GM21360 (cell line): ENCODE results near the gene KRT85.
"Not testable (repeated sequence)": the region's sequence is repeated elsewhere in the genome, so short reads cannot be mapped to it uniquely, and the experiment has no call there.

ENCODE experiments used
- ATAC-seq: cut with Tn5 transposase; IDR thresholded peaks from one replicate; pipeline ENCODE4 v1.9.1; 2021; ENCODE audit warnings: mild to moderate bottlenecking, moderate library complexity; ENCODE audit not compliant: unreplicated experiment

The KRT85 gene

DNA sequence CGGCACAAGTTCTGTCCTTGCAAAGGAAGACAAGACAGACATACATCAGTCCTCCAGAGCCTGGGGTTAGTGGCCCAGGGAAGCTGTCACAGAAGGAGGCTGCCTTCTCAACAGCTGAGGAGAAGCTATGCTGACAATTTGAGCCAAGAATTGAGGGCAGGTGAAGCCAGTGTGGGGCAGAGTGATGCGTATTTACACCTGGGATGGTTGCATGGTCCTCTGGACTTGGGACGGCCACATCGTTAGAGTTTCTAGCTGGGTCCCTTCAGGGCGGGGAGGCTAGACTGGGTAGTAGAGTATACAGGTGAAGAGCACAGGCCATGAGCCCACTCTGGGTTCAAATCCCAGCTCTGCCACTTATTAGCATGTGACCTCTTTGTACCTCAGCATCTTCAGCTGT, 16.5 kb downstream of the KRT85 start:
- ATAC-seq = no peak

DNA sequence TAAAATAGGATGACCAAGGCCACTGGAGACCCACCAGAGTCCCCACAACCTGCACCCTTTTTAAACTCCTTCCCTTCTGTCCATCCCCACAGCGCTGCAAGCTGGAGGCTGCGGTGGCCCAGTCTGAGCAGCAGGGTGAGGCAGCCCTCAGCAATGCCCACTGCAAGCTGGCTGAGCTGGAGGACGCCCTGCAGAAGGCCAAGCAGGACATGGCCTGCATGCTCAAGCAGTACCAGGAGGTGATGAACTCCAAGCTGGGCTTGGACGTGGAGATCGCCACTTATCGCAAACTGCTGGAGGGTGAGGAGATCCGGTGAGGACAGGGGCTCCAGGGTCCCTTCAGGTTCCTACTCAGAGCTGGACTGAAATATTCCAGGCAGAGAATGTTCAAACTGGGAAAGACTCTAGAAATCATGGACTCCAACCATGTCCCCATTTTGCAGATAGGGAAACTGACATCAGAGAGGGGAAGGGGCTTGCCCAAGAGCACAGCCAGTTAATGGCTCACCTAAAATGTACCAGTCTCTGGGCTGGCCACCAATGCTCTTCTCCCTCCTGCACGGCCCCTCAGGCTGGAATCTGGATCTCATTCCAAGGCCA, 17.2 kb downstream of the KRT85 start:
- no peak for ATAC-seq

DNA sequence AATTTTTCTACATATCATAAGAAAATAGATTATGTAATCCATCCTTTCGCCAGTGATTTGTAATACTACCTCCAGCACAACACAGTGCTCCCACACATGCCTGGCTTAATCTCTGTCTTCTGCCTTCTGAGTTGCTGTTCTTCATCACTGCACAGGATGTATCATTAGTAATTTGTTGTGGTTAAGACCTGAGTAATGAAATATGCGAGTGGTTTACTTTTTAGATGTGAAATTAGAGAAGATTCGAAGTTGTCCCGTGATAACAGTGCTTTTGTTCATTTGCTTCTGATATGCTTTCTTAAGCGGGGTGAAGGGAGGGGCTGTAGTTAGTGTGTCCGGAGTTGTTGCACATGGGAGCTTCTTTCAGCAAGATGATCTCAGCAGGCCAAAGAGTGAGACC, 18.1 kb downstream of the KRT85 start:
- ATAC-seq = no peak

DNA sequence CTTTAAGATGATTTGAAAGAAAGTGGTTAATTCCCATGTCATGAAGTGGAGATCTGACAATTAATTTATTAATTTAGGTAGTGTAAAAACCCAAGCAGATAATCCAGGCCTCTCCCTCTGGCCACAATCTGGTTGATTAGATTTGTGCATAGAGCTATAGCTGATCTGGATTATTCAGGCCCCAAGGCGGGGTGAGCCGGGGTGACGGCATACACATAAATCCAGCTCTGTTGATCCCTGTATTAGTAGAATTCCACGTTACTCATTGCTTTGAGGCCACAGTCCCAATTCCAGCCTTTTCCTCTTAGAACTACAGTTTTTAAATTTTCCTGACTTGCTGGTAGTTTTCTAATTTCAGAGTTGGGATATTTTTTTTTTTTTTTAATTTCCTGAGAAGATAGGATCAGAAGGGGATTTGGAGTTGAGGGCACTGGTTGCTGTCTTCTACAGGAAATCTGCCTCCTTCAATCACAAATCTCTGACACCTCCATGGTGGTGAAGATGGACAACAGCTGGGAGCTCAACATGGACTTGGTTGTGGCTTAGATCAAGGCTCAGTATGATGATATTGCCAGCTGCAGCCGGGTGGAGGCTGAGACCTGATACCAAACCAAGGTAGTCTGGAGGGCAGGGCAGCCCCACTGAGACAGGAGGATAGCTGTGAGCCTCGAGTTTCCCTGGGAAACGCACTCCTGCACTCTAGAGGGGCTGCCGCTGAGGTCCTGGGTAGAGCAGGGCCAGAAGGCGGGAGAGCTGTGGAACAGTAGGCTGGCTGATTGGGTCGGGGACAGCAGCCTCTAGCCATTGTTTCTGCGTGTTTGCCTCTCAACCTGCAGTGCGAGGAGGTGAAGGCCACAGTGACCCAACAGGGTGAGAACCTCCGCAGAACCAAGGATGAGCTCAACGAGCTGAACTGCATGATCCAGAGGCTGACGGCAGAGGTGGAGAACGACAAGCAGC, 19.4 kb downstream of the KRT85 start:
- ATAC-seq = no peak

DNA sequence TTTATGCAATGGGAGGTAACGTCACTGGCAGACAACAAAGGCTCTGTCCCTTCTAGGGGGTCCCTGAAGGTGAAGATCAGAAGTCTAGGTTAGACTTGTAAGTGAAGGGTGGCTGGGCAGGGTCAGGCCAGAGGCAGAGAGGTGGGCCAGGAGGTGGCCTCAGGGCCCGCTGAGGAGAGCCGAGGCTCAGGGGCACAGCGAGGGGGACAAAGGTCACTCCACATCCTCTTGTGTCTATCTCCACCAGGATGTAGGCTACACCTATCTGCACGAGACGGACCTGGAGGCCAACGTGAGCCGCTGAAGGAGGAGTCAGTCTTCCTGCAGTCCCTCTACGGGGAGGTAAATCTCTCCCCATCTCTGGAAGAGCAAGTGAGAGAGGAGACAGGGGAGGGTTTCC, 20.3 kb downstream of the KRT85 start:
- no peak for ATAC-seq

DNA sequence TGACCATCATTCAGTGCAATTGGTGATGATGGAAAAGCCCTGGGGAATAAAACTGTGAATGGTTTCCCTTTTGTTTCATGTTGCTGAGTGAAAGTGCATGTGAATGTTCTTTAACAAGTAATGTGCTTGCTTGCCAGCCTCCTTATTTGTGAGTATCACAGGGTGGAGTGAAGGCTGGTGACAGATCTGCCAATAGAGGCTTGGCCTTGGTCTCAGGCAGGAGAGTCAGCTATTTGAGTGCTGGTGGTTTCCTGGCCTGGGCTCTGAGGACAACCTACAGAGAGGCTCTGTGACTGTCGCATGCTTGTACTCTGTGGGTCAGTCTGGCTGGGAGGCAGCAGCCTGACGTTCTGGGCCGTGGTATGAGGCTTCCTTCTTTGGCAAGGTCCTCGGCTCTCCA, 20.7 kb downstream of the KRT85 start:
- ATAC-seq = no peak

DNA sequence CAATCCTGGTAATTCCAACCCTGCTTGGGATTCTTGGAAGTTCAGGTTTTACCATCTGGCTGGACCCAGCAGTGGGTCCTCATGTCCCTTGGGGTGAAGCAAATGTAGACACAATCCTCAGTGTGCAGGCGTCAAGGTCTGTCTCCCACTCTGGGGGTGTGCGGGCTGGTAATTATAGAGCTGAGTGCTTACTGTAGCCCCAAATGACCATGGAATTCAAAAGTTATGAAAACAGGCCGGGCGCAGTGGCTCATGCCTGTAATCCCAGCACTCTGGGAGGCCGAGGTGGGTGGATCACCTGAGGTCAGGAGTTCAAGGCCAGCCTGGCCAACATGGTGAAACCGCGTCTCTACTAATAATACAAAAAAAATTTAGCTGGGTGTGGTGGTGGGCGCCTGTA, 22.2 kb downstream of the KRT85 start:
- ATAC-seq = not testable (repeated sequence)

DNA sequence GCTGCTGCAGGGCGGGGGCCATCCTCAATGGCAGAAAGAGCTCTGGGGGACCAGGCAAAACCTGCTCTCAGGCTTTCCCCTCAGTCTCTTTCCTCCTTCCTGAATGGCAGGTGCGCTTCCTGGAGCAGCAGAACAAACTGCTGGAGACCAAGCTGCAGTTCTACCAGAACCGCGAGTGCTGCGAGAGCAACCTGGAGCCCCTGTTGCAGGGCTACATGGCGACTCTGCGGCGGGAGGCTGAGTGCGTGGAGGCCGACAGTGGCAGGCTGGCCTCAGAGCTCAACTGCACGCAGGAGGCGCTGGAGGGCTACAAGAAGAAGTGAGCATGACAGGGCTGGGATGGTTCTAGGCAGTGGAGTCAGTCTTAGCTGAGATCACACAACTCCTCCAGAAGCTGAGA, 23.2 kb downstream of the KRT85 start:
- ATAC-seq = no peak

DNA sequence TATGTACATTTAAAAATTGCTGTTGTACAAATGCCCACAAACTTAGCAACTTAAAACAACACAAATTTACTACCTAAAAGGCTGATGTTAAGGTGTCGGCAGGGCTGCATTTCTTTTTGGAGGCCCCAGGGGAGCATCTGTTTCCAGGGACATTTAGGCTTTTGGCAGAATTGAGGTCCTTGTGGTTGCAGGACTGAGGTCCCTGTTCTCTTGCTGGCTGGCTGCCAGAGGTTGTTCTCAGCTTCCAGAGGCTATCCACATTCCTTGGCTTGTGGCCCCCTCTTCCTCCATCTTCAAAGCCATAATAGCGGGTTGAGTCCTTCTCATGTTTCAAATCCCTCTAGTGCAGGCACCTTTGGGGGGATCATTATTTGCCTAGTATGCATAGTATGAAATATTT, 23.7 kb downstream of the KRT85 start:
- ATAC-seq = no peak

DNA sequence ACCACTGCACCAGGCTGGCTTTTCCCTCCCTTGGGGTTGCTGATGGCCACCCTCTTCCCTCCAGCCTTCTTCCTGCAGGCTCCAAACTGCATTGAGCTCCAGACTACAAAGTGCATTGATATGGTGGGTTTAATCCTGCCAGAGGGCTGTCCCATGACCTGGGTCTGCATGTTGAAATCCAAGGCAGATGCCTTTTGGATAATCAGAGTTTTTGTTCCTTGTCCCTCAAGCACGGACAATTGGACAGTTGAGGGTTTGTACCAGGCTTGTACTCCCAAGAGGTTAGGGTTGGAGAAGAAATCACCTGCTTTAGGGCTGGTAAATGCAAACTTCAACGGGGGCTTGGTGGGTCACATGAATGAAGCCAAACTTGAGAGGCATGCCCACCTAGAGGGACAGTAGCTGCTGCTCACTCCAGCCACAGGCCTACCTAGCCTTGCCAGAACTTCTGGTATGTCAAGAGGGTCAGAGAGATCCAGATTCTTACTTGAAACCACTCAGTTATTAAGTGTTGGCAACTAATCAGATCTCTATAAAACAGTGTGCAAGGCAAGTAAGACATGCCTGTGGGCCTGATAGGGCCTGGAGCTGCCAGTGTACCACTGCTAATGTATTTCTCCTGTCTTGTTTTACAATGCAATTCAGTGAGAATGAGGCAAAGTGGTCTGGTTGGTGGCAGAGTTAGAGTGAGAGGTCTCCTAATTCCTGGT, 24.3 kb downstream of the KRT85 start:
- no peak for ATAC-seq

DNA sequence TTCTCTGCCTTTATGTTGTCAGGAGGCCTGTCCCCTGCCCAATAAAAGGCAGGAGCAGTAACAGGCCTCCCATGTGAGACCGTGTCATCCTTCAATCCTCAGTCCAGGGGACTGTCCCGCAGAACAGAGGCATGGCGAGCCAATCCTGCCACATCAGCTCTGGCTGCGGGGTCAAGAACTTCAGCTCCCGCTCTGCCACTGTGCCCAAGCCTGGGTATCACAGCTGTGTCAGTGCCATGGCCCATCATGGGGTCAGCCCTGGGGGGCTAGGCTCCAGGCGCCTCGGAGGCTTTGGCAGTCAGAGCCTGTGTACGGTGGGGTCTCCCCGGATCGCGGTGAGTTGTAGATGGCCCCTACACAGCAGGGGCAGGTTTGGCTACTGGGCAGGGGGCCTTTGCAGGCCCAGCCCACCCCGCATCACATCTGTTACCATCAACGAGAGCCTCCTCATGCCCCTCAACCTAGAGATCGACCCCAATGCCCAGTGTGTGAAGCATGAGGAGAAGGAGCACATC, 26.2 kb downstream of the KRT85 start:
- no peak for ATAC-seq

DNA sequence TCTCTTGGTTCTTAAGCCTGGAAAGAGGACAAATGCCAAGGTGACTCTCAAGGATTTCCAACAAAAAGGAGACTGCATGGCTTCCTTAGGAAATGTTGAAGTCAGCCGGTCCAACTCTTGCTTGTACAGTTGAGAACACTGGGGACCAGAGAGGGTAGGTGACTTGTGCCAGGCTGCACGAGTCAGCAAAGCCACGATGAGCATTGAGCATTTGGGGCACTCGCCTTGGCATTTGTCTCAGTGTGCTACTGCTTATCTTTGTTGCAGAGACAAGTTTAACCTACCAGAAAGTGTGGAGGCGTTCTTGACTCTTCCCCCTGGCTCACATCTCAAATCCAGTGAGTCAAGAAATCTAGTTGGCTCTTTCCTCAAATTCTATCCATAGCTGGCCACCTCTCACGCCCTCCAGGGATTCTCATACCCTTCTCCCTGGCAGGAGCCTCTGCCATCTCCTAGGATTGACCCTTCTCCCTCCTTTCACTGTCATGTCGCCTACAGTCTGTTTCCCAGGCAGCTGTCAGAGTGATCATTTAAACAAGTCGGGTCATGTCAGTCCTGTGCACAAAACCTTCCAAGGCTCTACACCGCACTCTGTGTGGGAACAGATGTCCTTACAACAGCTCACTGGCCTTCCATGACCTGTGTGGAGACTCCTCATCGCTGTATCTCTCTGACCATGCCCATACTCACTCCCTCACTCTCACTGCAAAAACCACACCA, 28.9 kb downstream of the KRT85 start:
- ATAC-seq = no peak

DNA sequence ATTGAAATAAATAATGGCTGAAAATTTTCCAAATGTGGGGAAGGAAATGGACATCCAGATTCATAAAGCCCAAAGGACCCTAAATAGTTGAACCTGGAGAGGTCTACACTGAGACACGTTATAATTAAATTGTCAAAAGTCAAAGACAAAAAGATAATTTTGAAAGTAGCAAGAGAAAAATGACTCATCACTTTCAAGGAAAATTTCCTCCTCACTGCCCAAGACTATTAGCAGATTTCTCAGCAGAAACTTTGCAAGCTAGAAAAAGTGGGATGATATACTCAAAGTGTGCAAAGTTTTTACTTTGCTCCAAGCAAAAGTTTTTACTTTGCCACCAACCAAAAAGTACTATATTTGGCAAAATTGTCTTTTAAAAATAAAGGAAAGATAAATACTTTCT, 30.2 kb downstream of the KRT85 start:
- no peak for ATAC-seq

DNA sequence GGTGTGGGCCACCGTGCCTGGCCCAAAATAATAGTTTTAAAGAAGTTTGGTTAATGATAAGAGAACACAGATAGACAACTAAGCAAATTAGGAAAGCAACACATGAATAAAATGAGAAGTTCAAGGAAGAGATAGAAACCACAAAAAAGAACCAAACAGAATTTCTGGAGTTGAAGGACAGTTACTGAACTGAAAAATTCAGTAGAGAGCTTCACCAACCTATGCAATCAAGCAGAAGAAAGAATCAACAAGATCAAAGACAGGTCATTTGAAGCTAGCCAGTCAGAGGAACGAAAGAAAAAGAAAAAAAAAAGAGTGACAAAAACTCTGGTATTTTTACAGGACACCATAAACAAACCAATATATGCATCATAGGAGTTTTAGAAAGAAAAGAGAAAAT, 30.6 kb downstream of the KRT85 start:
- ATAC-seq = no peak

DNA sequence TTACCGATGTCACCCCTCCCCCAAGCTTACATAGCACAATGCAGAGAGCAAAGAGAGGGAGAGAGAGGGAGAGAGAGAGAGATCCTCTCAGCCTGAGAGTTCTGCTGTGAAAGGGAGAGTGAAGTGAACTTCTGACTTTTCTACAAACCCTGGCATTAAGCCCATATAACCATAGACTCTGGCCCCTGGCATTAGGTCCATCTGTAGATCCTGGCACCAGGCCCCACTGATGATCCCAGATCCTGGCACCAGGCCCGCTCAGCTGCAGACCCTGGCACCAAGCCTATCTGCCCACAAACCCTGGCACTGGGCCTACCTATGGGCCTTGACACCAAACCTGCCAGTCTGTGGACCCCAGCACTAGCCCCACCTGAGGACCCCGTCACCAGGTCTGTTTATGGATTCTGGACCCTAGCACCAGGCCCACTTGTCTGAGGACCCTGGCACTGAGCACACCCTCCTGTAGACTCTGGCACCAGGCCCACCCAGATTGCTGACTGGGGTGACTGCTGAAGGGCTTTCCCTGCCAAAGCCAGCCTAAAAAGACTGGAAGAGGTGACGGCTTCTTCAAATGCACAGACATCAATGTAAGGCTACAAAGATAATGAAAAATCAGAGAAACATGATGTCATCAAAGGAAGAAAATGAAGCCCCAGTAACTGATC, 31.6 kb downstream of the KRT85 start:
- no peak for ATAC-seq

DNA sequence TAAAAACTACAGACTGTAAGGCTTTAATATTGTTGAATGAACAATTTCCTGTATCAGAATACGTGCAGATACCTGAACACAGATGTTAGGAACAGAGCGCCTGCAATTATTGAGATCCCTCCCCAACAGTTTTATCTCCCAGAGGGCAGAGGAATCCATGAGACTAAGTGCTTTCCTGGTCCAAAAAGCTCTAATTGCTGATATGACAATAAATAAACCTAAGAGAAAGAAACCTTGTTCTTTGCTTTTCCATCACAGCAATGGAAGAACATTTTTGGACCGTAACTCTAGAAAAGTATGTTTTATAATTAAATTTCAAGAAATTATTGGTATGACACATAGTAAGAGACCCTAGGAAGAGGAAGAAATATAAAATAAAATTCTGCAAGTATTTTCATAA, 33.1 kb downstream of the KRT85 start:
- no peak for ATAC-seq

DNA sequence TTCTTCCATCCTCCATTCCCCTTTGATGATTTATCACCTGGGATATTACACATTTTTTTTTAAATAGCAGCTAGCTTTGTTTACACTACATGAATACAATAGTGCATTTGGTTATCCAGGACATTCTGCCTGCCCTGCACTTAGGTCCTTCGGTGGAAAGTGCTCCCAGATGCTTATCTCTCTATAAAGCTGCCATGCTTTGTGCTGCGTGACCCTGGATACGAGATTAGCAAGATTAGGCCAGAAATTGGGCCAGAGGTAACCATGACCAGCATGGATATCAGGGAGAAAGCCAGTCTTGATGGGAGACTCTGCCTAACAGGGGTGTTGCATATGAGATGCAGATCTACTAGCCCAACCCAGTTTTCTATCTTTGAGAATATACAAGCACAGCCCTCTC, 34.0 kb downstream of the KRT85 start:
- ATAC-seq = no peak

DNA sequence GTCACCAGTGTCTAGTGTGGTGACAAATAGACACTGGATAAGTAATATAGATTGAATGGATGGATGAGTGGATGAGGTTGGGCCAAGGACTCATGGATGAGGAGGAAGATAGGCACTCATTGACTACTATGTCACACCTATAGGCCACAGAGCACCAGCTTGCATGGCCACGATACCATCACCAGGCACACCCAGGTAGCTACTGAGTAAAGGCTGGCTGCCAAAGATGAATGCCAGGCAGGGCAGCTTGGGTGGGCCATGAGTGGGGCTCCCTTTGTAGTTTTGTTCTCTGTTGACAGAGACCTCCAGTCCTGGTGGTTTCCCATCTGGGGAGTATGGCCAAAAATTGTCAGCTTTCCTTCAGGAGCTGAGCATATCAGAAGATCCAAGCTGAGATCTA, 34.9 kb downstream of the KRT85 start:
- no peak for ATAC-seq

DNA sequence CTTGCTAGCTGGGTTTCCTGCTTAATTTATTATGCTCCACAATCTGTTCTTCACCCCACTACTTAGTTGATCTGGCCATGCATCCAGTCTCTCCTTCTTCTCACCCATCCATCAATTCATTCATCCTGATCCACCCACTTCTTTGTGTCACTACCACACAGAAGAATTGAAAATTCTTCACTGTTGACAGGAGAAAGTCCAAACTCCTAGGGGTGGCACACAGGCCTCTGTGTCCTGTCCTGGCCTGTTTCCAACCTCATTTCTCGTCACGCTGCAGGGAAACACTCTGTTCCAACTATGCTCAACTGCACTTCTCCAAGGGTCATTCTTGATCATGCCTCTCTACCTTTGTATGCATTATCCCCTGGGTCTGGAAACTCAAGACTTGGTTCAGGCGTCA, 35.4 kb downstream of the KRT85 start:
- no peak for ATAC-seq

DNA sequence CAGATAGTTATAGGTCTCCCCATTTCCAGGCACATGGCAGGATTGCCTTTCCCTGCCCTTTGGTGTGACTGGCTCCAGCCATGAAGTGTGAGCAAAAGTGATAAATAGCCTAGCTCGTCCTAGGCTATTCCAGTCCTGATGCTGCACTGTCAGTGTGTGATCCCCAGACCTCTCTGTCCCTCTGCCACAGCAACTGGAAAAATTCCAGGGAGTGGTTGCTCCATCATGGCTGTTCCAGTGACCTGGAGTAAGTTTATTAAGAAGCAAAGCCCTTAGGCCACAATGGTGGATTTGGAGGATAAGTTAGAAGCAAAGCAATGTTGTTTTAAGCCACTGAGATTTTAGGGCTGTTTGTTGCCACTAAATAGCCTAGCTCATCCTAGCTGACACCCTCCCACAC, 36.2 kb downstream of the KRT85 start:
- ATAC-seq = no peak
